H54 (cell line): ENCODE data around the gene DNM3.
"Not testable (repeated sequence)": the region's sequence is repeated elsewhere in the genome, so short reads cannot be mapped to it uniquely, and the experiment has no call there.

ENCODE experiments used
- DNase-seq: peaks from one replicate; pipeline ENCODE4 v3.0.0; 2011; ENCODE audit warnings: low spot score, mixed read lengths; ENCODE audit not compliant: insufficient read length
- FAIRE-seq: peaks from 3 replicates; lab custom pipeline; 2011; peaks lifted over from hg19 to GRCh38; lab: Jason Lieb, UNC
- POLR2A ChIP-seq: IDR thresholded peaks from 2 replicates; pipeline ENCODE4 v1.6.1; 2011; ENCODE audit warnings: low read depth, mild to moderate bottlenecking, low read length

Gene DNM3

GRCh38 chr1:172352435-172352834 lies 511.1 kb downstream of the DNM3 start:
- FAIRE-seq = peak; percentile 92
- no peak for TF ChIP-seq POLR2A

DNA sequence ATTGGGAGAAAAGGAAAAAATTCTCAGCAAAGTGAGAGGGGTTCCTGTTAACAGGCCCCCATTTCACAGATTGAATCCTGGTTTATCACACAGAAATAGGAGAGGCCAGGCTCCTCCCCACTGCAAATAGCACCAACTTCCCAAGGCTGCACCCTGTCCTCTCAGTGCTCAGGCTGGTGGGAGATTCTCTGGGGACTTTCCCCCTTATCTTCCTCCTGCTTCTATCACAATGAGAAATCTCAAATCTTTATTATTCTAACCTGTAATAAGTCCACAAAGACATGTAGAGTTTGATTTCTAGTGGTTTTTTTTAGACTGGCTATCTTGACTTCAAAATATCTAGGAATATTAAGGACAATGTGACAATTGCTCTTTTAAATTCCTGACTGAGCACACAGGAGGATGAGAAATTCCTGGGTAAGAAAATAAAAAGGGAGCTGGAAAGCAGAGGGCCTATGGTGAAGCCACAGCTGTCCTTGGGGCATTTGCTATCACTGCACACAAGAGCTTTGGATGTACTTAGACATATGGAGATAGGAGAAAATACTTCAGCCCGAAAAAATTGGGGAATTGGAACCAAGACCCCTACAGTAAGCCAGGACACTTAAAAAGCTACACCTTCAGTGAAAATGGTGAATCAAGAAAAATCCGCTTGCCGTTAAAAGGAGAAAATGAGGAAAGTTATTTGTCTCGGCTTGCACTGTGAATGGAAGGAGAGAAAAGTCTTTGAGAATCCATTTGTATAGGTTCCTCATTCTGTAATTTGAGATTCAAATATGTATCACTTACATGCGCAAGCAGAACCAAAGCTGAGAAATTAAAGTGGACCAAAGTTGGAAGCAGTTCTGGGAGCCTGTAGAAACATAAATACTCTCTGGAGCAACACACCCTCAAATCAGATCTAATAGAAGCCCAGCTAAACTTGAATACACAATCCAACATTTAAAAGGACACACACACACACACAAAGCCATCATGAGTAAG lies 513.3 kb downstream of the DNM3 start:
- TF ChIP-seq POLR2A = no peak
- DNase-seq = no peak
- no peak for FAIRE-seq

More at GRCh38 chr1:172352435-172352834, 511.1 kb downstream of the DNM3 start:
- DNase-seq = no peak

DNA sequence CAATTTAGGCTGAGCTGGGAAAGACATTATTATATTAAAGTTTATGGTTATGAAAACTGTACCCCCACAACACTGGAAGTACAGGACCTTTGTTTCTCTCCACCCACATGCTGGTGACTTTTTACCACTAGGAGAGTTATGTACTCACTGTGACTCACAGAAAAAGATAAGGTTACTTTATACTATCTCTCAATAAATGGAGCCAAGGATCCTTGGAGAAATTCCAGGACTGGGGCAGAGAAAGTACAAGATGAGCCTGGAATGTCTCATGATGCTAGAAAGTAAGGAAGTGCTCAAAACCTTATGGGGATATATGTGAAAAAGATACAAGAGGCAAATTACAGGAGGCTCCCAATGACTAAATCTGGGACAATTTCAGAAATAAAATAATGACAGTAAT lies 515.3 kb downstream of the DNM3 start:
- TF ChIP-seq POLR2A = no peak
- DNase-seq = no peak
- peak; percentile 45 for FAIRE-seq

GRCh38 chr1:172357753-172358385 lies 516.6 kb downstream of the DNM3 start:
- FAIRE-seq = peak; percentile 78
- TF ChIP-seq POLR2A = no peak
- no peak for DNase-seq

DNA sequence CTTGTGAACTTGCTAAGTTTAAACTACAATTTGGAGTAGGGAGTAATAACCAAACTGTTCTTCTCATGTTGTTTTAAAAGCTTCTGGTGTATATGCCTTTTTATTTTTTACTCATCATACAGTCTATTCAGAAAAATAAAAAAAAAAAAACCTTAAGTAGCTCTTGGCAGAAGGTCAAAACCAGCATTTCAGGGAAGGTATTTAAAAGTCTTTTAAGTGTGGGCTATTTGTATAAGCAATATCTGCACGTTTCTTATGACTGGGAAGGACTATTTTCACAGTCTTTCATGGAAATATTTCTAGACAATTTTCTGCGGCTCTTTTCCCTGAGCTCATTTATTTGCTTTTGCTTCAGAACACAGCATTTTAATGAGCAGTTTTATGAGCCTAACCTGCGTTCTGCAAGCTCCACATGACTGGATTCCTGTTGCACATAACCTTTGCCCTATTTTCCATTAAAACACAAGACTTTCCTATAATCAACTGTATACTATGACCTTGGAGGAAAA lies 518.2 kb downstream of the DNM3 start:
- DNase-seq = no peak
- no peak for TF ChIP-seq POLR2A
- FAIRE-seq = no peak

GRCh38 chr1:172360511-172360910 lies 519.2 kb downstream of the DNM3 start:
- FAIRE-seq (no peak), DNase-seq (no peak)
- TF ChIP-seq POLR2A = no peak

- no peak for TF ChIP-seq POLR2A
- no peak for FAIRE-seq
- DNase-seq = no peak
These were observed 519.7 kb downstream of the DNM3 start for GRCh38 chr1:172360985-172361384.

DNA sequence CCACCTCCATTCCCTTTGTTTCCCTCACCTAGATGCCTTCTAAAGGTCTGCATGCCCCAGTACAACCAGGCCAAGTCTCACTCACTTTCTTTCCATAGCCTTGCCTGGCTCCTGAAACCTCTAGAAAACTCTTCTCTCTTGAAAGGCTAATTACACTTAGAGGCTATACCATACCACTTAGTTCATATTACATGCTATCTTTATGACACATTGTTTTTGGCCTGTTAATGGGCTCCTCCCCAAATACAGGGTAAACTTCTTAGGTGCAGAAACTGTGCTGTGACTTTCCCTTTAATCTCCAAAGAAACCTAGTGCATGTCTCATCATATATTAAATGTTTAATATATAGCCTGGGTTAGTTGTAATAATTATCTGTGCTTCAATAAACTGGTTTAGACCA lies 522.6 kb downstream of the DNM3 start:
- no peak for DNase-seq
- no peak for TF ChIP-seq POLR2A
- no peak for FAIRE-seq

DNA sequence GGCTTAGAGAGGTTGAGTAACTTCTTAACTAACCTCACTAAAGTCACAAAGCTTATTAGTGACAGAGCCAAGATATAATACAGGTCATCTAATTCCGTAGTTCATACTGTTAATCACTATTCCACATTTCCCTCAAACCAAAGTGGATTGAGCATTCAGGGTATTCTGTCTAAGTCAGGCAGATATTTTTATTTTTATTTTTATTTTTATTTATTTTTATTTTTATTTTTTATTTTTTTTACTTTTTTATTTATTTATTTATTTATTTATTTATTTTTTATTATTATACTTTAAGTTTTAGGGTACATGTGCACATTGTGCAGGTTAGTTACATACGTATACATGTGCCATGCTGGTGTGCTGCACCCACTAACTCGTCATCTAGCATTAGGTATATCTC lies 530.3 kb downstream of the DNM3 start:
- FAIRE-seq, DNase-seq: not testable (repeated sequence)

DNA sequence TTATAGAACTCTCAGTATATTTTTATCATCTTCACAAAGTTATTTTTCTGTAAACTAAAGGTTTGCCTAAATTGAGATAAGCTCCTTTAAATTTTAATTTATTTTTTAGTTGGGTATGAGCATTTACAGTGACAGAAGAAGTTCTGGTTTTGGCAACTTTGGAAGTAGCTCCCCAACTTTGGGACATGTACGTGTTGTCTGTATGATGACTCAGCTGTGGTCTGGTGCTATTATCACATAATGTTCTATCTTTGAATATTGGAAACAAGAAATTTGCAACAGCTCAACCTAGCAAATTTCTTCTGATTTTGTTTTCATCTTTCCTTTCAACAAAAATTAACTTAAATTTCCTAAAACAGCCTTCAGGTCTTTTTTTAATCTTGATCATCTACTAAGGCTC lies 532.6 kb downstream of the DNM3 start:
- FAIRE-seq (peak; percentile 20), DNase-seq (no peak)
- TF ChIP-seq POLR2A = no peak

- no peak for FAIRE-seq
- no peak for TF ChIP-seq POLR2A
- DNase-seq = no peak
These were observed 533.9 kb downstream of the DNM3 start for GRCh38 chr1:172375211-172375631.

DNA sequence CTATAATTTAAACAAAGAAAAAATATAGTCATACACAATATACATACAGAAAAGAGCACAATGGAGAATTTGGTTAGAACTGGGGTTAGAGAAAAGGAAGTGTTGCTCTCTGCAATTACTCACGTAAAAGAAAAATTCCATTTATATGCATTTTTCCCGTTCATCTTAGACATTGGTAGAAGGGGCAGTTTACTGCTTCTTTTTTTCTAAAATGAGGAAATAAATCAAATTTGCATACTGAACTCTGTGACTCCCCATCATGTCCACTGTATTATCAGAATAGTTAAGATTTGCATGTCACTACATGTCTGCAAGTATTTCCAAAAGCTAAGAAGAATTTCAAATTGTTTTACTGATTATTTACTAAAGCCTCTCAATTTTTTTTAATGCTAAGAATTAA lies 535.1 kb downstream of the DNM3 start:
- no peak for FAIRE-seq
- DNase-seq = no peak
- TF ChIP-seq POLR2A = no peak

DNA sequence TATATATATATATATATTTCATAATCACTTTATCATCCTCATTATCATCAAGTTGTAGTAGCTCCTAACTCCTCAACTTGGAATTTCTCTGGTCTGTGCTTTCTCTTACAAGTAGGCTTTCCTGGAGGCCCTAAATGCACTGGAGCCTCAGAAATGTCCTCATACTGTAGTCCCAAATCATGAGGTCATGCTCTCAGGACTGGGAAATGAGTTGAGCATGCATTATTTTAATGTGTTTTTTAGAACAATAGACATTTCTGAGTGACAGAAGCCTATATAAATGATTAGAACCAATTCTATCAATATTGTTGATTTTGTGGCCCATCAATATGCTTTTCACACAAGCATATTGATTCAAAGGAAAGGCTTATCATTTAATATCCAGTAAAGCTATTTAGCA lies 536.3 kb downstream of the DNM3 start:
- no peak for TF ChIP-seq POLR2A
- no peak for FAIRE-seq
- no peak for DNase-seq

DNA sequence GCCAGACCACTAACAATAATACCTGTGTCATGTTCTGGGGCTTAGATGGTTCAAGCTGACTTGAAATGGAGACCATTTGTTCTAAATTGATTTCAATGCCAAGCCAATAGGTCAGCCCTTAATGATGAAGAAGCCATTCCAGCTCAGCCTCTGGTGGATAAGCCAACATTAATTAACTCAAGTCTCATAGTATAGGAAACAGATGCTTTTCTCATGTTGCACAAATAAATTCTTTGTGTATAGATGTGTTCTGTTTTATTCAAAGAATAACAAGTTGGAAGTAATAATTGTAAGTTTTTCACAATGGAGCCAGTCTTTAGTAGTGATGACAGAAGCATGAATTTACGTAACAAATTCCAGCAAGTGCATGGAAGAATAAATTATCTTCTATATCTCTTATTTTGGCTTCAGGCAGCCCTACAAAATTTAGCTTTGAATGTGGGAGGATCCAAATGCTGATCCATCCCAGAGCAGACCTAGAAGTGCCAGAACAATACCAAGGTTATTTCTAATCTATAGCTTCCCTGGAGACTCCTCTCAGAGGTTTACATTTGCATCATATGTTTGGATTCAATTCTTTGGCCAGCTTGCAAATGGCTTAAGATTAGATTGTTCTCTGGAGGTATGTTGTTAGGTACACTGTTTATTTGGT lies 536.9 kb downstream of the DNM3 start:
- FAIRE-seq (no peak), DNase-seq (no peak)

More for the DNA sequence above, 536.9 kb downstream of the DNM3 start:
- TF ChIP-seq POLR2A = no peak
